GM21825 (cell line): ENCODE measurements around the gene SNX12.

Source experiments
- ATAC-seq: cut with Tn5 transposase; IDR thresholded peaks from one replicate; pipeline ENCODE4 v1.9.1; 2021; ENCODE audit warnings: mild to moderate bottlenecking, moderate library complexity; ENCODE audit not compliant: unreplicated experiment

SNX12 gene

DNA sequence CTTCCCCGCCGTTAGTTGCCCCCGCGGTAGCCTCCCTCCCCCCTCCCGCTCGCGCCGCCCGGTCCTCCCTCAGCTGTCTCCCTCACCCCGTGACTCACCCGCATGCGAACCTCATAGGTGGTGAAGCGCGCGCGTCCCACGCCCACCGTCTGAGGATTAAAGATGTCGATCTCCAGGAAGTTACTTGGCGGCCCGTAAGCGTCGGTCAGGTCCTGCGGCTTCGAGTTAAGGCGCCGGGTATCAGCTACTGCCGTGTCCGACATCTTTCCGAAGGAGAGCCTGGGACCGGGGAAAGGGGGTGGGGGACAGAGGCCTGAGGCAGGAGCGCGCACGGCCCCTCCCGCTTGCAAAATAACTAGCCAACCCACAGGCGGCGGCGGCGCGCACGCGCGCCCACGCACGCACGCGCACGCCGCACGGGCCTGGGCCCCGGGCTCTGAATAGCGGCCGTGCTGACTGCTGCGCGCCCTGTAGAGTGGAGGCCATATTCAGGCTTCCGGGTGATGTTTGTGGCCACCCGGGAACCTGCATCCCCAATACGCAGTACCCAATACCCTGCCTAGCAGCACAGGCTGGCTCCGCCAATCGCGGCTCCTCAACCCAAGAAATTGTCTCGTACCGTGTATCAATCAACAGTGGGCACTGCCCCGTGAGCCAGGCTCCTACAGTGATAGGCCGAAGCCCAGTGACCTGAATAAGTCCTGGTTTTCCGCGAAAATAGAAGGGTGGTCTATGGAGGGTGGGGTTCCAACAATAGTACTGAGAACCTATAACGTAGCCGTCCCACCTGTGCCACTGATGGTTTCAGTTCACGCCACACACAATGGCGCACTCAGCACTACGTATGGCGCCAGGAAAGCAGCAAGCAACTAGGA, at the start of gene SNX12:
TSS of gene SNX12 (minus strand) at position 291 of the 875 bp plus-strand sequence. CDS start at position 263, 28 bp downstream.
- peak; percentile 92 for ATAC-seq

DNA sequence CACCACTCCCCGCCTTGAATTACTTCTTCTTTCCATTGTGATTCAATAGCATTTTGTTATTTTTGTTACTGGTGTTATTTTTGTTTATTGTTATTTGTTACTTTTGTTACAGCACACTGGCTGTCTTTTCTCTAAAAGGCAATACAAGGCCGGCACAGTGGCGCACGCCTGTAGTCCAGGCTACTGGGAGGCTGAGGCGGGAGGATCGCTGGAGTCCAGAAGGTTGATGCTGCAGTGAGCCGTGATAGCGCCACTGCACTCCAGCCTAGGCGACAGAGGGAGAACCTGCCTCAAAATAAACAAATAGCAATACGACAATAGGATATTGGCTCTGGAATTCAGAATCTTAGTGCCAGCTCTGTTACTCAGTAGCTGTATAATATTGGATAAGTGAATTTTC, 49.2 kb upstream of the SNX12 start:
- ATAC-seq = no peak

DNA sequence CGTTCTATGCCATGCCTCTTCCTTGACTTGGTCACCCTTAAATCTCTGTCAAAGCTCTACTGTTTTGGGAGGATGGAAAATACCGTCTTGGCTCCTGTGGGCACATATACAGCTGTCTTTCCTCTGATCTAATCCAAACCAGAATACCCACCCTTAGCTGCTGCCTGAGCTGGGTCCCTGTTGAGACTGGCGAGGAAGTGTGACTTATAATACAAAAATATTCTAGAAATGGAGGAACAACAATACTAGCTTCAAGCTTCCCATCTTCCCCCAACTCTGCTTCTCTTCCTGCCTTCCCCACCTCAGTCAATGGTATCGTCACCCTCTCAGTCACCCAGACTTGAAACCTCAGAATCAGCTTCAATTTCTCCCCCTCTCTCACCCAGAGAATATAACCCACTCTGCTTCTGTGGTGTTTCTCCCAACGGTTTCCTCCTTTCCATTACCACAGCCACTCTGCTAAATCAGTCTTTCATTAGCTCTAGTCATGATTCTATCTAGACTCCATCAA, 43.8 kb upstream of the SNX12 start:
- ATAC-seq = peak; percentile 26

DNA sequence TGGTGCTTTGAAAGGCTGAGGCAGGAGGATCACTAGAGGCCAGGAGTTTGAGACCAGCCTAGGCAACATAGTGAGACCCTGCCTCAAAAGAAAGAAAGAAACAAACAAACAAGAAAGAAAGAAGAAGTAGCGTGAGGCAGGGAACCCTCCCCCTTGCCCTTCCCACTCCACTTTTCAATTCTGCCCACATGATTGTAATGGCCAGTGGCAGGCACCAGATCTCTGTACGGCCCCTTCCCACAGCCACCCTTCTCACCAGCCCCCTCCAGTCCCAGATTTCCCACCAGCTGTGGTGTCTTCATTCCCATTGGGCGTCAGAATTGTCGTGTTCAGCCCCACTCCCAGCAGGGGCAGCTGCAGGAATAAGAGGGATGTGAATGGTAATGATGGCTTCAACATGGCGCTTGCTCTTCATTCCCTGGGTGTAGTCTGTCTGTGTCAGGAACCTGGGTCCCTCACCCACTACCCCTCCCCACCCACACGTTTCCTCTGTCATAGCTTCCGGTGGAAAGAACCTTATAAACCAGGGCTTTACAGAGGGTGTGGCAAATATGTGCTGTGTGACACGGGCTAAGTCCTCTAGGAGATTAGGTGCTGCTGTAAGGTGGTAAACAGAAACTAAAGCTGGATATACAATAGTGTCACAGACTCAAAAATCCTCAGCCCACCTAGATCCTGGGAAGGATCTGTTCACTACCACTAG, 43.2 kb upstream of the SNX12 start, which contains the start of gene IL2RG:
TSS of gene IL2RG (minus strand) at position 437 of the 703 bp plus-strand sequence. CDS start at position 399, 38 bp downstream.
- ATAC-seq = peak; percentile 87

DNA sequence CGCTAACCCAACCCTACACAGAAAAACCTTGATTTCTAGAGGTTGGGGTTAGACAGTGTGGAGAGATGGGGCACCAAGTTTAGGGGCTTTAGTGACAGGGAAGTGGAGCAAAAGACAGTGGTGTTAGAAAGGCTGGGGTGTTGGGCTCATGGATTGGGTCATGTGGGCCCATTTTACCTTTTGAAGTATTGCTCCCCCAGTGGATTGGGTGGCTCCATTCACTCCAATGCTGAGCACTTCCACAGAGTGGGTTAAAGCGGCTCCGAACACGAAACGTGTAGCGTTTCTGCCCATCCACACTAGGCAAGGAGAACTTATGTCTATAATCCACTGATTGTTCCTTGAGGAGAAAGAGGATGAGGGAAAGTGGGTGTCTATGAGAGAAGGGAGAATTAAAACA, 40.9 kb upstream of the SNX12 start:
- ATAC-seq = no peak

DNA sequence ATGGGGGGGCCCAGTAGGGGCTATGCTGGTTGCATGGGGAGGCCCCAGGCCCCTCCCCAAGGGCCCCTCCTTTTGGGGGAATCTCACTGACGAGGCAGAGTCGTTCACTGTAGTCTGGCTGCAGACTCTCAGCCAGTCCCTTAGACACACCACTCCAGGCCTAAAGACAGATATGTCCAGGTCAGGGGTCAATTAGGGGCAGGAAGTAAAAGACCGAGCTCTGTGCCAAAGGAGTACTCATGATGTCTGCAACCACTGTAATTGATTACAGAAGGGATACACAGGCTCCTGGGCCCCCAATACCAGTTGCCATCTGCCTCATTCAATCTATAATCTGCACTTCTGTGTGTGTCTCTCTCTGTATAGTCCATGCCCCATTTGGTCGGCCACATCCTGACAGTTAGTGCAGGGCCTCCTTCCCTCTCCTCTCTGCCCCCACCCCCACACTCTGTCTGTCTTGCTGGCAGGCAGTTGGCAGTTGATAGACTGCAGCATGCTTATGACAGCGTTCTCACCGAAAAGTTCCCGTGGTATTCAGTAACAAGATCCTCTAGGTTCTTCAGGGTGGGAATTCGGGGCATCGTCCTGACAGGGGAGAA, 39.7 kb upstream of the SNX12 start:
- ATAC-seq = no peak

DNA sequence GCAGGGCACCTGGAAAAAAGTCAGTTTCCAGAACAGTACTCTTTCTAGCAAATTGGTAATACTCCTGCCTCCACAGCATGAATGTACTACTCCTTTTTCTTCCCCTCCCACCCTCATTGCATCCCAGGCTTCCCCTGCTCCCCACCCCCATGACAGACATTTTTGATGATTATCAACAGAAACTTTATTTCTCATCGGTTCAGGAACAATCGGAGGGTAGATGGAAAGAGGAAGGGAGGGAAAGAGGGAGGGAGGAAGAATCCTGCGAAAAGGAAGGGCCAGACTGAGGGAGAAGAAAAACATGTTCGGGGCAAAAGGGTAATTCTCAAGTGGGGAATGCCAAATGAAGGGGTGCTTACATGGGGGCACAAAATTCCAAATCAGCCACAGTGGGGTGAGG, 39.1 kb upstream of the SNX12 start:
- no peak for ATAC-seq

DNA sequence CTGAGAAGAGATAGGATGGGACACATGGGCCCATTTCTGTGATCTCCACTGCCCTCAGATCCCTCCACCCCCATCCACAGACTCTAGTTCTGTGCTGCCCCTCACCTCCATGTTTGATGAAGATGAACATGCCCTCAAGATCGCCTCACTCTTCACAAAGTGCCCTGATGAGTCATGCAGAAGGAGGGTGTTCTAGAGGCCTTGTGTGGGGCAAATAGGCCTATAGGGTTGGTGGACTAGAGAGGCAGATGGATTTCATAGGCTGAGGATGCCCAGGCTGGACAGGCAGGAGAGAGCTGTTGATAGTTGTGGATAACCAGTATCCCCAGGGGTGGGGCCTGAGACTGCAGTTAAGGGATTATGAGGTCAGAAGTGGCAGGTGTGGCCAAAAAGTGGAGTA, 38.3 kb upstream of the SNX12 start, which contains the start of gene CXorf65:
TSS of gene CXorf65 (minus strand) at position 314 of the 400 bp plus-strand sequence. CDS start at position 130, 184 bp downstream.
- no peak for ATAC-seq

DNA sequence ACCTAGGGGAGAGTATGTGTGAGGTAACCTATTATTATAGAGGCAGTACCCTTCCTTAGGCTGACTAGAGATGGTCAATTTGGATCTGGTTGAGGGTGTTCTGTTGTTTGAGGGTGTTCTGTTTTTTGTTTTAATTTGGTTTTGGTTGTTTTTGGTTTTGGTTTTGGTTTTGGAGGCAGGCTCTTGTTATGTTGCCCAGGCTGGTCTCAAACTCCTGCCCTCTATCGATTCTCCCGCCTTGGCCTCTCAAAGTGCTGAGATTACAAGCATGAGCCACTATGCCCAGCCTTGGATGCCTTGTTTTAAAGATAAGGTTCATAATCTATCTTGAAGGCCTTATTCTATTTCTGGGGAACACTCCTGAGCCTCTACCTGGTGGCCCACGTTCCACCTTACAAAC, 37.5 kb upstream of the SNX12 start:
- no peak for ATAC-seq

DNA sequence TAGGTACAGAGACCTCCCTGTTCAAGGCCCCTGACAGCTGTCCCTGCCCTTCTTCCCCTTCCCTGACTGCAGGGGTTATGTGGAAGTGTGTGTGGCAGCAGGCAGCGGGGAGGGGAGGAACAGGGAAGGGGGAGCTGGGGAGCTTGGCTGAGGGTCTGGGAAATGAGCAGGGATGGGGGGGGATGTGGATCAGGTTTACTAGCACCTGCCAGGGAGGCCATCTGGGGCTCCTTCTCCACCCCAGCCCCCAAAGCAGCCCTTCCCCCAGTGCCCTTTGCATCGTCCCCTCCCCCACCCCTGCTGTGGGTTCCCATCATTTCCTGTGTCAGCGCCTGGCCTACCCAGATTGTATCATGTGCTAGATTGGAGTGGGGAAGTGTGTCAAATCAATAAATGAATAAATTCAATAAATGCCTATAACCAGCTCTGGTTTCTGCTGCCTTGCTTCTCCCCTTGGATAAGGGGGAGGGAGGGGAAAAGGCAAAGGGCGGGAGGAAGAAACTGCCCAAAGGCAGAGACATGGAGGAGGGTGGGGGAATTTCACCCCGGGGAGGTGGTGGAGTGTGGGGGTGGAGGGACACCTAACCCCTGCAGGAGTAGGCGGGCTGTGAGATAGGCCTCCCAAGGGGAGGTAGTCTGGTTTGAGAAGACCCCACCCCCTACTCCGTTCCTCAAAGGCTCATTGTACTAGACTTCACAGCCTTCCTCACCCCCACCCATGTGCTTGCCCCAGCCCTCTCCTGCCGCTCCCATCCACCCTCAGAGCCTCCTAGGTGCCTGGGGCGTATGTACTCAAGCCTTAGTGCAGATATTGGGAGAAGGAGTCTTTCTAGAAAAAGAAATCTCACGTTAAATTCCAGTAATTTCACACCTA, 35.2 kb upstream of the SNX12 start:
- ATAC-seq = no peak

DNA sequence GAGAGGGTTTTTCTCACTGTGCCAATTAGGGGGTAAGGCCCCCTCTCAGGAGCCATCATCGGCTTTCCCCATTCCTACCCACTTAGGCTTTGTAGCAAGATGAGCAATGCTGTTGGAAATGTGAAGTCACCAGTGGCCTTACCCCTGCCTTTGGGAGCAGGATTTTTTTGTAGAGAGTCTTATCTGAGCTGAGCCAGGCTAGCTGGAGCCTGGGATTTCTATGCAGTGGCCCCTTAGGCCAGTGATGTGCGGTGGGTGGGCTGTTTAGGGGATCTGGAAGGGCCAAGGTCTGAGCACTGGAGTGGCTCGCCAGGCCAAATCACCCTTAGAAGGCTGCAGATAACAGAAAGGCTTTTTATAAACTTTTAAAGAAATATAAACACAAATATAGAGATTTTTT, 34.2 kb upstream of the SNX12 start:
- ATAC-seq = no peak

DNA sequence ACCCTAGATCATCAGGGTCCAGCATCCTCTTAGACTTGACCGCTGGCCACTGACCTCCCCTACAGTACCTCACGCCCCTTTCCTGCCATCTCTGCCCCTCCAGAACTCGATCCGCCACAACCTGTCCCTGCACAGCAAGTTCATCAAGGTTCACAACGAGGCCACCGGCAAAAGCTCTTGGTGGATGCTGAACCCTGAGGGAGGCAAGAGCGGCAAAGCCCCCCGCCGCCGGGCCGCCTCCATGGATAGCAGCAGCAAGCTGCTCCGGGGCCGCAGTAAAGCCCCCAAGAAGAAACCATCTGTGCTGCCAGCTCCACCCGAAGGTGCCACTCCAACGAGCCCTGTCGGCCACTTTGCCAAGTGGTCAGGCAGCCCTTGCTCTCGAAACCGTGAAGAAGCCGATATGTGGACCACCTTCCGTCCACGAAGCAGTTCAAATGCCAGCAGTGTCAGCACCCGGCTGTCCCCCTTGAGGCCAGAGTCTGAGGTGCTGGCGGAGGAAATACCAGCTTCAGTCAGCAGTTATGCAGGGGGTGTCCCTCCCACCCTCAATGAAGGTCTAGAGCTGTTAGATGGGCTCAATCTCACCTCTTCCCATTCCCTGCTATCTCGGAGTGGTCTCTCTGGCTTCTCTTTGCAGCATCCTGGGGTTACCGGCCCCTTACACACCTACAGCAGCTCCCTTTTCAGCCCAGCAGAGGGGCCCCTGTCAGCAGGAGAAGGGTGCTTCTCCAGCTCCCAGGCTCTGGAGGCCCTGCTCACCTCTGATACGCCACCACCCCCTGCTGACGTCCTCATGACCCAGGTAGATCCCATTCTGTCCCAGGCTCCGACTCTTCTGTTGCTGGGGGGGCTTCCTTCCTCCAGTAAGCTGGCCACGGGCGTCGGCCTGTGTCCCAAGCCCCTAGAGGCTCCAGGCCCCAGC, 32.7 kb upstream of the SNX12 start:
- ATAC-seq = no peak

DNA sequence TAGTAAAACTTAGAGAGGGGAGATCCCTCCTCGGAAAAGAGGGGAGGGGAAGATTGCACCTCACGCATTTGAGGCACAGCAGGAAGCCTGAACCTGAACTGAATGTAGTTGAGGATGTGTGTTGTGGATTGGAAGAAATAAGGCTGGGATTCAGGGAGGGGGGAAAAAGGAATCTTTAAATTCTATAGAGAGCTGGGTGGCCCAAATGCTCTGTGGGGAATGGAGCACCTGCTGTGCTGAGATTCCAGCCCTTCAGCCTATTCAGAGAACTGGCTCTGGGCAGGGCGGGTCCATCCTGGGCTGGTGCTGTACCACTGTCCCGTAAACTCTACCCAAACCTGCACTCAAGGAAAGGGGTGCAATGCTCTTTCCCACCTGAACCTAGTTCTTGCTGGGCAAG, 31.6 kb upstream of the SNX12 start:
- ATAC-seq = no peak

DNA sequence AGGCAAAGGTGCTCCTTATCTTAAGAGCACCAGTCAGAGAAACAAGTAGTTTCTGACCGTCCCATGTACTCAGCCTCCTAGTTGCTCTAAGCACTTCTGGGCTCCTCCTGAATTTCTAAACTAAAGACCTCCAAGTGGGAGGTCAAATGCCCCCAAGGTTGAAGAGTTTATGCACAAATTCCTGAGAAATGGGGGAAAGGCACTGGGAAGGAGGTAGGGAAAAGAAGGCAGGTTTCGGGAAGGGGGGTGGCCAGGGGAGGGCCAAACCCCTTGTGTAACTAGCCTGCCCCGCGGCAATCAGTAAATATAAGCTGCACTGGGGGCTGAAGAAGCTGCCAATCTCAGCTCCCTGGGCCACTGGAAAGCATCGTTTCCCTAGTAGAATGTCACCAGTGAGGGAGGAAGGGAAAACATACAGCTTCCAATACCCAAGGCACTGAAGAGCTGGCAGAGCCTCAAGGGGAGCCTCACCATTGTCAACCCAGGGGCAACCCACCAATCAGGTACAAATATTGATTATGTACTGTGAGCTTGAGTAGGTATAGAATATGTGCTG, 30.9 kb upstream of the SNX12 start:
- ATAC-seq = no peak

DNA sequence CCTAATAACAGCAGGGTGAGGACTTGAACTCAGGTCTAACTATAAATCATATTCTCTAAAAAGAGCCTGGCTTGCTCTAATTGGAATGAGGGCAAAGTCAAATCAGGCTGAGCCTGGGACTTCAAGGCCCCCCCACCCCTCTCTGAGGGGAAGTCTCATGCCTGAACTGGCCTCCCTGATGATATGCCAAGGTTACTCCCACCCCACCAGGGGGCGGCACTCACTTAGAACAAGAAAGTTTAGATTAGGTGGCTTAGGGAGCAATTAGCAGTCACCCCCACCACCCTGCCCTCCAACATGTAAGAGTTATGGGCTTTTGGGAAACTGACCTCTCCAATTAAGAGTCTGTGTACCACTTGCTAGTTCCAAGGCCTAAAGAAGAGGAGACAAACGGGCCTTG, 30.2 kb upstream of the SNX12 start:
- ATAC-seq = peak; percentile 37

DNA sequence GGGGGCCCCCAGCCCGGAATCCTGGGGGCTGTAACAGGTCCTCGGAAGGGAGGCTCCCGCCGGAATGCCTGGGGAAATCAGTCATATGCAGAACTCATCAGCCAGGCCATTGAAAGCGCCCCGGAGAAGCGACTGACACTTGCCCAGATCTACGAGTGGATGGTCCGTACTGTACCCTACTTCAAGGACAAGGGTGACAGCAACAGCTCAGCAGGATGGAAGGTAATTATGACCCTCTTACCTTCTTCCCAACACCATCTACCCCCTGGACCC, 28.6 kb upstream of the SNX12 start:
- no peak for ATAC-seq

DNA sequence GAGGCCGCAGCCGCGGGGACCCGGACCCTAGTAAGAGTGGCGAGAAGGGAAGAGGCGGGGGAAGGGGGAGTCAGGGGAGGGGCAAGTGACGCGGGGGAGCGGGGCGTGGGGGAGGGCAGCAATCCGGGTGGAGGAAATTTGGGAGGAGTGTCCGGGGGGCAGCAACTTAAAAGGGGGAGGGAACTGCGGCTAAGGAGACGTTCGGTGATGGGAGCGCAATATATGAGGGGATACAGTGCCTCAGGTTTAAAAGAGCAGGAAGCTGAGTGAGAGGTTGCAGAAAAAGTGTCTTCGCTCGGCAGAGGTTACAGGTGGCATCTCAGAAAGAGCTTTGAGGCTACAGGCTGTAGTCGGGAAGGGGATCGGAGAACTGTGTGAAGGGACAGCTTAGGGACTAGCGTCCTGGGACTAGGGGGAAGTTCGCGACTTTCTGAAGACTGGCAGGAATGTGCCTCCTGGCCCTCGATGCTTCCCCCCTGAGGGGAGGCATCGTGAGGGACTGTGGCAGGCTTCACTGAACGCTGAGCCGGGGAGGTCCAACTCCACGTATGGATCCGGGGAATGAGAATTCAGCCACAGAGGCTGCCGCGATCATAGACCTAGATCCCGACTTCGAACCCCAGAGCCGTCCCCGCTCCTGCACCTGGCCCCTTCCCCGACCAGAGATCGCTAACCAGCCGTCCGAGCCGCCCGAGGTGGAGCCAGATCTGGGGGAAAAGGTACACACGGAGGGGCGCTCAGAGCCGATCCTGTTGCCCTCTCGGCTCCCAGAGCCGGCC, 28.0 kb upstream of the SNX12 start:
- peak; percentile 3 for ATAC-seq

DNA sequence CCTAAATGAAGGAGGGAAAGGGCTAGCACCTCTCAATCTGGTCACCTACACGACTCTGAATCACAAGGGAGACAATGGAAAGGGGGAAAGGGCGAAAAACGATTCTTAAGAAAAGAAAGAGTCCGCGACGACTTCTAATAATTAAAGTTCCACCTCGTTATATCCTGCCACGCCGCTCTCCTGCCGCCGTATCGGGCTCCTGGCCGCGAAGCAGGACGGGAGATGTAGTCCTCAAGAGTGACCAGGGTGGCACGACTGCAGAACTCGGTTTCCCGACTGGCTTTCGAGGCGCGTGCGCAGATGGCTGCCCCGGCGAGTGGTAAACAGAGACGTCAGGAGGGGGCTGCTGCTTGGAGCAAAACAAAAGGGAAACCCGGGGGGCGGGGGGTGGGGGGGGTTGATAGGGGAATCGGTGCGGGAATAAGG, 27.4 kb upstream of the SNX12 start, which contains the start of gene FOXO4:
TSS of gene FOXO4 (plus strand) at position 297 of the 426 bp plus-strand sequence. CDS start 678 bp downstream, outside the sequence.
- ATAC-seq = peak; percentile 87
